ENCODE data around the gene FN3KRP. TPM values are rescaled to one million over a fixed set of nuclear protein-coding genes. Genes with fewer than 3 reads are reported as not detected.

FN3KRP gene
- total and polyA plus RNA-seq, 2 of the 13 experiments (the other 11 are each of a cell fraction or from before 2014, with no cell fraction given), result 22.4 to 28.2 TPM

GRCh38 chr17:82668024-82668630, 48.4 kb upstream of the FN3KRP start:
- POLR2A ChIA-PET, result interaction anchor here (0.7 to 2.0 kb wide), 3 partner anchors 44 to 354 kb away, joined by 3 to 5 read pairs (median 5); no protein-coding TSS in a partner anchor
- Histone ChIP-seq H3K9me3 (ENCODE audit: low read length) (no peaks in the 10 kb centered on the region), H3K4me3 (replicated peaks in 1 of 3; ENCODE audit: insufficient read depth in 1 of 3, low read depth in 2 of 3, low read length in 3 of 3) (peak overlapping the region in 1 of 3 experiments; percentile 46; a peak in 1 of 6 replicates), H3K9ac (ENCODE audit: insufficient read depth, low read depth, low read length) (no peak overlapping the region), H3K79me2 (ENCODE audit: insufficient read depth, low read length) (no peaks in the 10 kb centered on the region), H3K36me3 (replicated peaks in 1 of 2; ENCODE audit: control insufficient read depth in 1 of 2, insufficient read depth in 2 of 2, low read length in 2 of 2) (no peaks in the 10 kb centered on the region), H3K27me3 (ENCODE audit: control insufficient read depth in 1 of 2, insufficient read depth in 2 of 2, low read length in 2 of 2) (no peaks in the 10 kb centered on the region), H3K27ac (ENCODE audit: extremely low read length, insufficient read depth, low read length) (no peak overlapping the region), H3K4me1 (ENCODE audit: insufficient read depth, low read length) (peaks cover 17% of the 10 kb centered on the region), H4K20me1 (ENCODE audit: insufficient read depth, low read length) (no peaks in the 10 kb centered on the region), H3K4me2 (ENCODE audit: low read depth, low read length) (peak overlapping the region; percentile 72), H2AFZ (ENCODE audit: low read length) (no peak overlapping the region)
- ATAC-seq (no peak), DNase-seq (ENCODE audit: low spot score) (no peak), FAIRE-seq (no peak)
- WGBS (ENCODE audit: low lambda C conversion rate), result 62% methylated on average over 13 of the region's 16 CpGs
- TF ChIP-seq ZXDC (CRISPR knock-in tag; IDR thresholded peaks at IDR 0.05), result no peak
- no peak for TF ChIP-seq STAT6 (CRISPR knock-in tag; IDR thresholded peaks at IDR 0.05; ENCODE audit: borderline replicate concordance)
- no peak for TF ChIP-seq EHMT2 (IDR thresholded peaks at IDR 0.05; ENCODE audit: borderline replicate concordance, low read depth, low read length)
- TF ChIP-seq AGO2 (optimal IDR thresholded peaks at IDR 0.05; ENCODE audit: low read depth, low read length), result peak; percentile 41
- no peak for TF ChIP-seq ZSCAN22 (CRISPR knock-in tag; IDR thresholded peaks at IDR 0.05)
- TF ChIP-seq NCOA2 (CRISPR knock-in tag; IDR thresholded peaks at IDR 0.05), result no peak
- TF ChIP-seq ZNF557 (CRISPR knock-in tag; IDR thresholded peaks at IDR 0.05), result no peak
- no peak for TF ChIP-seq MIER2 (CRISPR knock-in tag; IDR thresholded peaks at IDR 0.05)
- TF ChIP-seq SRSF1 (optimal IDR thresholded peaks at IDR 0.05; ENCODE audit: low read depth, low read length), result no peak
- TF ChIP-seq ZFP1 (CRISPR knock-in tag; IDR thresholded peaks at IDR 0.05), result no peak
- TF ChIP-seq ZNF225 (CRISPR knock-in tag; IDR thresholded peaks at IDR 0.05), result peak; percentile 51; the same call in 1 of the 2 replicates
- intact Hi-C loops (cut with micrococcal nuclease; ENCODE audit: unreplicated experiment) (loop anchor here (1.0 kb wide), 2 partner anchors 99 to 107 kb away; no protein-coding TSS in a partner anchor), in situ Hi-C loops (cut with HindIII; ENCODE audit: extremely low pct_ligation_motif_present, low pct_unique_long_range_greater_than_20kb) (loop anchor here (5.0 kb wide), 1 partner anchor 109 kb away; no protein-coding TSS in a partner anchor)
- CTCF ChIA-PET (ENCODE audit: low intra/inter-chr PET ratio, low total read pairs), result interaction anchor here (0.8 to 2.7 kb wide), 6 partner anchors 11 to 114 kb away, joined by 3 to 26 read pairs (median 5); no protein-coding TSS in a partner anchor
- no TSS peak for BruUV-seq (replicated peaks)
